SIG-M5 (cell line): Measurements from ENCODE around the gene LBH.
"Not testable (repeated sequence)": the region's sequence is repeated elsewhere in the genome, so short reads cannot be mapped to it uniquely, and the experiment has no call there.

Experiments used
- DNase-seq: peaks from one replicate; lab custom pipeline; 2025; lab: John Stamatoyannopoulos, UW

Gene LBH

GRCh38 chr2:30259071-30259470 lies 27.7 kb downstream of the LBH start:
- no peak for DNase-seq

DNA sequence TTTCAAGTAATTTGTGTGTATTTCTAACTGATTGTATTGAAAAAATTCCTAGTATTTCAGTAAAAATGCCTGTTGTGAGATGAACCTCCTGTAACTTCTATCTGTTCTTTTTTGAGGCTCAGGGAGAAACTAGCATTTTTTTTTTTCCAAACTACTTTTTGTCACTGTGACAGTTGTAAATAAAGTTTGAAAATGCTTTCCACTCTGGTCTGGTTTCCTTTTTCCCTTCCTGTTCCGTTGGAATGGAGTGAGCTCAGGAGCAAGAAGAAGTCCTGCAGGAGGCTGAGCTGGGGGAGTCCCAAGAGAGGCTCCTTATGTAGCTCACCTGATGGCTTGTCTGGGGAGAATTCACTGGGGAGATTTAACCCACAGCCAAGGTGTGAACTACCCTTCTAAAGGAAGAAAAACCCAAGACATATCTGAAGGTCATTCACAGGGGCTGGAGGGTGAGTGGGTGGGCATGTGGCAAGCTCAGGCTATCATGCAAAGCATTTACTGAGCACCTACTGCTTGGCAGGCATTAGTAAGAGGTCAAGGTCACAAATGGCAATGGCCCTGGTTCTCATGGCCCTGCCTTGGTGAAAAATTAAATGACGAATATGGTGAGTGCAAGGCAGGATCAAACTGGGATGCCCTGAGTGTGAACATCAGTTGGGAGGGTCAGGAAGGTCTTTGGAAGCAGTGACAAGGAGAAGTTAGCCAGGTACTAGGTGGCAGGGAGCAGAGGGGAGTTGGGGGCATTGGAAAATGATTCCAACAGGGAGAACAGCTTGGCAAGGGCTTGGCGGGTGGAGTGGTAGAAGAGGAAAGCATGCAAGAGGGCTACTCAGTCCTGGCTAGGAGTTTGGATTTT lies 28.7 kb downstream of the LBH start:
- DNase-seq, result no peak

DNA sequence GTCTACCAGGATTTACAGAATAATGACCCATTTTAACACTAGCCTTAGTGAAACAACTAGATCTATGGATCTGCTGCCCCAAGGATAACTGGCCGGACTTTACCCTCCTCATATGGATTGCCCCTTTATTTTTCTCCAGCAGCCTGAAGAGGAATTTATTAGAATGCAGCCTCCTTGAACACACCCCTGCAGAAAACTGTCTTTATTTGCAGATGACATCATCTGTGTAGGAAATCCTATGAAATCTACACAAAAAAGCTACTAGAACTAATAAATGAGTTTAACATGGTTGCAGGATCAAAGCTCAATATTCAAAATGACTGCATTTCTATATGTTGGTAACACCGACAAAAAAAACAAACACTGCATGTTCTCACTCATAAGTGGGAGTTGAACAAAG lies 29.6 kb downstream of the LBH start:
- no peak for DNase-seq

DNA sequence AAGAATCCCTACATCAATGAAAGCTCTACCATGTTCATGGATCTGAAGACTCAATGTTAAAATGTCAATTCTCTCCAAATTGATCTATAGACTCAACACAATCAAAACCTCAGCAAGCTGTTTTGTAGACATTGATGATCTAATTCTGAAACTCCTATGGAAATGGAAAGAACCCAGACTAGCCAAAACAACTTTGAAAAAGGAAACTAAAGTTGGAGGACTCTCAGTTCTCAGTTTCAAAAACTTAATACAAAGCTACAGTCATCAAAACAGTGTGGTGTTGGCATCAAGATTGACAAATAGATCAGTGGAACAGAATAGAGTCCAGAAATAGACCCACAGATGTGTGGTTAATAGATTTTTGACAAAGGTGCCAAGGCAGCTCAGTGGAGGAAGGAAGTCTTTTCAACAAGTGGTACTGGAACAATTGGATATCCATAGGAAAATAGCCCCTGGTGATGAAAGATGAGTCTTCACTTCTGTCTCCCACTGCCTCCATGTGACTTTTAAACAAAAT lies 30.4 kb downstream of the LBH start:
- no peak for DNase-seq

DNA sequence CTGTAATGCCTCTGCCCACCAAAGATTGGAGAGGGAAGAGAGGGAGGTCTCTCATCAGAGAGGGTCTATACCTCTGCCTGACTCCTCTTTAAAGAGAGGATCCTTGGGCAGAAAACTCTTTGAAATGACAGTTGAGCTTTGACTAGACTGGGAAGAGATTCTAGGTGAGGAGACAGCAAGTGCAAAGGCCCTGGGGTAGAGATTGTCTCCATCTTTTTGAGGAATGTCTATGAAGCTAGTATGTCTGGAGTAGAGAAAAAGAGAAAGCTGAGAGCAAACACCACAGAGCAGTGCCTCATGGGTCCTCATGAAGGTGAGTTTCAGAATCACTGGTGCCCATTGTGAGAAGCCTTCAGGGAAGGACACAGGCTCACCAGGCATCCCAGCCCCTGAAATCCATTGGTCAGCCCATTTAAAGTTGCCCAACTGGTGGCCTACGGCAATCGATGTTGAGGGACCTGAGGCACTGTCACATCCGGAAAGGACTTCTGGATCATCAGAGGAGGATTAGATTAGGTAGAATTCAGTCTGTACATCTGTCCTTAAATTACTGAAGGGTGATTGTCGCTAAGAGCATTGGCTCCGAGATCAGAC lies 31.5 kb downstream of the LBH start:
- DNase-seq, result no peak

DNA sequence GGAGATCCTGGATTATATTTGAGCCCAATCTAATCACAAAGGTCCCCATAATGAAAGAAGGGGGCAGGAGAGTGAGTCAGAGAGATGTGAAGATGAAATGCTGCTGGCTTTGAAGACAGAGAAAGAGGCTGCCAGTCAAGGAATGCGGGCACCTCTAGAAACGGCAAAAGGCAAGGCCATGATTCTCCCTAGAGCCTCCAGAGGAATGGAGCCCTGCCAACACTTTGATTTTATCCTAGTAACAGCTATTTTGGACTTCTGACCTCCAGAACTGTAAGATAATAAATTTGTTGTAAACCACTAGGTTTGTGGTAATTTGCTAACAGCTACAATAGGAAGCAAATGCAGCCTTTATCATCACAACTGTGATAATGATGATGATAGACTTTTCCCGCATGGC lies 32.9 kb downstream of the LBH start:
- no peak for DNase-seq

DNA sequence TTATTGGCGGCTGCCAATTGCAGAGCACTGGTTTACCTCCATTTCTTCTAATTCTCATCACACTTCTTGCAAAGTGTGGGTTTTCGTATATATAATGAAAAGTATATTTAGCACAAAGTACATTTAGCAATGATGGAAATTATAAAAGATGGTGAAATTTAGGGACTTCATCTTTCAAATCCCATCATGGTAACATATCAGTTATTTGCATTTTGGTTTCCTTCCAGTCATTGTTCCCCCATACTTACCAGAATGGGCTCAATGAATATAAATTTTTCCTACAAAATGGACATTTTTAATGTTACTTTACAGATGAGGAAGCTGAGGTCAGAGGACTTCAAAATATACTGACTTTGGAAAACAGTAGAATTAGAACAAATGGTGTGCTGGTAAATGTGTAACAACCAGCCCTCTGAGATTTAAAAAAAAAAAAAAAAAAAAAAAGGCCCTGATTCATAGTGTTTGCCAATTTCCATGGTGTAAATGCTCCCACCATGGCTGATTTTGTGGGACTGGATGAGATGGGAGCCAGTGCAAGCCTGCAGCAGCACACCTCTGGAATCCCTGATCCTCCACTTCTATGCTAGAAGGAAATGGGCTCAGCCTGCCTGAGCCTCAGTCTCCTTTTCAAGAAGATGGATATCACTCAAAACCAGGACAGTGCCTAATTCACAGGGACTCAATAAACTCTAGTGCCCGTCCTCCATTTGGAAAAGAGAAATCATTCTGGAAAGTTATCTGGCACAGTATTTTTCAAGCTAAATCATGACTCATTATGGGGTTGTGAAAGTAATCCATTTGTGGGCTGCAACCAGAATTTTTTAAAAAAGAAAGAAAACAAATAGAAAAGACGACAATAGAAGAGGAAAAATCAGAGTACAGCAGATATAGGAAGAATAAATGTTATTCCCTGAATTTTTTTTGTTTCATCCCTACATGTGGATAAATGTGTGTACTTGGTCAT lies 34.0 kb downstream of the LBH start:
- DNase-seq, result no peak

- DNase-seq, result no peak
These were observed 34.8 kb downstream of the LBH start for GRCh38 chr2:30266051-30266621.

DNA sequence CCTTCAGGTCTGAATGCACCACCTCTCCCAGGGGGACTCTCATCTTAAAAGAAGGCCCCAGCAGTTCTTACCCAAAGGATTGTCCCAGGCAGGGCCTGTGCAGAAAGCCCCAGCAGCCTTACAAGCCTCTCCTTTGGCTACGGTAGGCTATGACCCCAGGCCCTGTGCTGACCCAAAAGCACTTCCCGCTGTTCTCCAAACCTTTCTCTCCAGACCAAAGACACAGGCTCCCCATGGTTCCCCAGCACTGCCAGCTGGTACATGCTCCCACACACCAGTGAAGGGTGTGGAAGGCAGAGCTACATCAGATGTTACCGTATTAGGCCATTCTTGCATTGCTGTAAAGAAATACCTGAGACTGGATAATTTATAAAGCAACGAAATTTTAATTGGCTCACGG lies 35.4 kb downstream of the LBH start:
- DNase-seq, result no peak

GRCh38 chr2:30267161-30267975 lies 36.0 kb downstream of the LBH start:
- DNase-seq, result no peak

DNA sequence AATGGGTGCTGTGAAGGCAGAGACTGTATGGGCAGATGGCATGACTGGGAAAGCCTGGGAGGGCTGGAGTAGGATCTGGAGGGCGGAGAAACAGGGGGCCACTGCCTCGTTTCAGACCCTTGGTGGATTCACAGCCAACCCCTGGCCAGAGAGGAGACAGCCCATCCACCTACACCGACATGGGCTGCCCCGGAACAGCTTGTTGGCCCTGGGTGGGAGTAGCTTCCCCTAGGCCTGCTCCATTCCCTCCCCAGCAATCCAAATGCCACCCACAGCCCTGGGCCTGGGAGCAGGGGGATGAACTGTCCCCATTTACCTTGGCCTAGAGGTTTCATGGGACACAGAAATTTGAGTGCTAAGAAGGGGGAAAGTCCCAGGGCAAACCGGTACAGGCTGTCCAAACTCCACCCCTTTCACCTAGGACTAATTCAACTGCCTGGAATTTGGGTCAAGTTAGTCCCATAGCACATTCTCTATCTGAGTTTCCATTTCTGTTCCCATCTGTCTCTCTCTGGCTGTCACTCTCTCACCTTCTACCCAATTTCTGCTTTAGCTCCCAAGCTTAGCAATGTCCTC lies 37.0 kb downstream of the LBH start:
- DNase-seq, result no peak

GRCh38 chr2:30269114-30269770 lies 37.9 kb downstream of the LBH start:
- DNase-seq, result not testable (repeated sequence)

DNA sequence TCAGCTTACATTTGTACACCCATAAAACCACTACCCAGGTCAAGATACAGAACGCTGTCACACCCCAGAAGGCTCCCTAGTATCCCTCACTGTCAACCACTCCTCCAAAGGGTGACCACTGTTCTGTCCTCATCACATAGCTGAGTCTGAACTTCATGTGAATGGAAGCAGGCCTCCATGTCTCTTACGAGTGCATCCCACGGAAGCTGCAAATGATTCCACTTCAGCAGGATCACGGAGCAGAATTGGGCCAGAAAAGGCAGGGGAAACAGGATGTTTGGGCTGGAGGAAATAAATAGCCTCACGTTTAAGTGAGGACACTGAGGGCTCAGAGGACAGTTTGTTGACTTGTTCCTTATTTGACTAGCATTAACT lies 38.4 kb downstream of the LBH start:
- no peak for DNase-seq

GRCh38 chr2:30270166-30270565 lies 38.8 kb downstream of the LBH start:
- no peak for DNase-seq

GRCh38 chr2:30271301-30271700 lies 40.0 kb downstream of the LBH start:
- no peak for DNase-seq

- DNase-seq, result no peak
These were observed 41.0 kb downstream of the LBH start for GRCh38 chr2:30272286-30272685.

GRCh38 chr2:30272761-30273573 lies 41.6 kb downstream of the LBH start:
- DNase-seq, result no peak

DNA sequence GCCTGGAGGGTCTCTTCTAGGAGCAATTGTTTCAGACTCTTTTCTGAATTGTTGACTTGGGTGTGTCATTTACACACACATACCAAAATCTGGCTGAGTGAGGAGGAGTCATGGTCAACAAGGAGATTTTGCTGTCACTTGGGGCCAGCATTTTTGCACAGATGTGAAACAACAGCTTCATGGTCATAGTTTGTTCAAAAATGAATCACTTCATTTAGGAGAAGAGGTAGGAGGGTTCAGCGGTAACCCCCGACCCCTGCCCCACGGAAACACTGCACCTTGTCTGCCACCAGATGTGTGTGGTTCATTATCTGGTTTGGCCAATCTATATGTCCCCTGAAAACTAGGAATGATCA lies 42.2 kb downstream of the LBH start:
- DNase-seq, result no peak

- DNase-seq, result no peak
These were observed 43.9 kb downstream of the LBH start for GRCh38 chr2:30275256-30275655.
